WTC11 (cell line): ENCODE measurements around the gene ETV1. TPM values are rescaled to one million over a fixed set of nuclear protein-coding genes. Genes with fewer than 3 reads are reported as not detected.

Experiments used
- ATAC-seq: fragments of 200-7000 bp; cut with Tn5 transposase; 2 replicates; pipeline ENCODE4 v1.10.0; 2021; ENCODE audit warnings: mild to moderate bottlenecking, moderate library complexity
- CTCF ChIA-PET: fragments of 300-600 bp; sonication (Branson Sonifier 250); formaldehyde crosslinking; loops from one replicate; lab custom pipeline; 2021; ENCODE audit warnings: antibody characterized with exemption; lab: Charles Lee
- POLR2A ChIA-PET: fragments of 350-600 bp; sonication (Branson Sonifier 250); formaldehyde crosslinking; loops from one replicate; lab custom pipeline; 2021; ENCODE audit warnings: antibody characterized with exemption; lab: Charles Lee
- DNase-seq: peaks from one replicate; pipeline ENCODE4 v3.0.0; 2021; ENCODE audit warnings: low spot score
- H3K27ac Mint-ChIP-seq: 2 replicates; pipeline ENCODE4 v1.8.0; 2021; ENCODE audit warnings: mixed read lengths
- H3K27me3 Mint-ChIP-seq: 2 replicates; pipeline ENCODE4 v1.8.0; 2021; ENCODE audit warnings: low read depth, mild to moderate bottlenecking, moderate library complexity, mixed read lengths
- H3K36me3 Mint-ChIP-seq: 2 replicates; pipeline ENCODE4 v1.8.0; 2021; ENCODE audit warnings: mixed read lengths
- H3K4me1 Mint-ChIP-seq: 2 replicates; pipeline ENCODE4 v1.8.0; 2022; ENCODE audit warnings: mixed read lengths
- H3K4me3 Mint-ChIP-seq: 2 replicates; pipeline ENCODE4 v1.8.0; 2021; ENCODE audit warnings: mild to moderate bottlenecking, moderate library complexity, mixed read lengths
- H3K9me3 Mint-ChIP-seq: 2 replicates; pipeline ENCODE4 v1.8.0; 2021; ENCODE audit warnings: mixed read lengths
- ATF1 ChIP-seq: sonication (generic); formaldehyde crosslinking; IDR thresholded peaks from 2 replicates; pipeline ENCODE4 v1.8.1; 2023; ENCODE audit warnings: mild to moderate bottlenecking, moderate library complexity, missing genetic modification reagents
- CREM ChIP-seq: sonication (generic); formaldehyde crosslinking; IDR thresholded peaks from 2 replicates; pipeline ENCODE4 v1.8.1; 2022; ENCODE audit warnings: mild to moderate bottlenecking, missing genetic modification reagents, moderate library complexity
- E2F4 ChIP-seq: sonication (generic); formaldehyde crosslinking; IDR thresholded peaks from 2 replicates; pipeline ENCODE4 v1.8.1; 2022; ENCODE audit warnings: low read depth, mild to moderate bottlenecking, moderate library complexity, missing genetic modification reagents, borderline replicate concordance
- ELF4 ChIP-seq: sonication (generic); formaldehyde crosslinking; IDR thresholded peaks from 2 replicates; pipeline ENCODE4 v1.8.1; 2022; ENCODE audit warnings: low read depth, mild to moderate bottlenecking, moderate library complexity, missing genetic modification reagents
- FOXJ3 ChIP-seq: sonication (generic); formaldehyde crosslinking; IDR thresholded peaks from 2 replicates; pipeline ENCODE4 v1.9.0; 2021; ENCODE audit warnings: missing genetic modification reagents, mild to moderate bottlenecking, borderline replicate concordance
- GABPB1 ChIP-seq: sonication (generic); formaldehyde crosslinking; IDR thresholded peaks from 2 replicates; pipeline ENCODE4 v1.8.1; 2023; ENCODE audit warnings: mild to moderate bottlenecking, missing genetic modification reagents
- HMGXB4 ChIP-seq: sonication (generic); formaldehyde crosslinking; IDR thresholded peaks from 2 replicates; pipeline ENCODE4 v1.8.1; 2023; ENCODE audit warnings: mild to moderate bottlenecking, moderate library complexity, missing genetic modification reagents
- IRF1 ChIP-seq: sonication (generic); formaldehyde crosslinking; IDR thresholded peaks from 2 replicates; pipeline ENCODE4 v1.8.0; 2023; ENCODE audit warnings: missing genetic modification reagents
- JAZF1 ChIP-seq: fragments of 250-450 bp; sonication (Bioruptor Pico); IDR thresholded peaks from 2 replicates; pipeline ENCODE4 v1.9.0; 2021; ENCODE audit warnings: moderate library complexity, mild to moderate bottlenecking, inconsistent platforms
- KAT7 ChIP-seq: sonication (generic); formaldehyde crosslinking; IDR thresholded peaks from 2 replicates; pipeline ENCODE4 v1.8.1; 2023; ENCODE audit warnings: missing genetic modification reagents, mild to moderate bottlenecking, borderline replicate concordance
- NR3C1 ChIP-seq: sonication (generic); formaldehyde crosslinking; conservative IDR thresholded peaks from 2 replicates; pipeline ENCODE4 v1.8.1; 2023; ENCODE audit warnings: low read depth, mild to moderate bottlenecking, missing genetic modification reagents
- PRRX2 ChIP-seq: fragments of 250-450 bp; sonication (Bioruptor Pico); IDR thresholded peaks from 2 replicates; pipeline ENCODE4 v1.8.0; 2021; ENCODE audit warnings: mild to moderate bottlenecking
- RELA ChIP-seq: sonication (generic); formaldehyde crosslinking; IDR thresholded peaks from 2 replicates; pipeline ENCODE4 v1.8.1; 2022; ENCODE audit warnings: missing genetic modification reagents, mild to moderate bottlenecking, borderline replicate concordance
- TEAD1 ChIP-seq: sonication (generic); formaldehyde crosslinking; IDR thresholded peaks from 2 replicates; pipeline ENCODE4 v1.8.0; 2022; ENCODE audit warnings: mild to moderate bottlenecking, missing genetic modification reagents
- total RNA-seq: library from RNA; stranded (reverse); gene quantifications from 3 replicates; pipeline ENCODE4 v1.2.3, GENCODE V29; 2021
- TF ChIP-seq, protein P1 (sequence below): sonication (generic); formaldehyde crosslinking; IDR thresholded peaks from 2 replicates; pipeline ENCODE4 v1.8.1; 2022; ENCODE audit warnings: missing genetic modification reagents, borderline replicate concordance
- TF ChIP-seq, protein P2 (sequence below): fragments of 250-450 bp; sonication (Bioruptor Pico); IDR thresholded peaks from 2 replicates; pipeline ENCODE4 v2.1.2; 2022; ENCODE audit warnings: mild to moderate bottlenecking, moderate library complexity
- TF ChIP-seq, protein P3 (sequence below): sonication (generic); formaldehyde crosslinking; IDR thresholded peaks from 2 replicates; pipeline ENCODE4 v1.8.0; 2023; ENCODE audit warnings: missing genetic modification reagents, mild to moderate bottlenecking, borderline replicate concordance

Gene ETV1
- total RNA-seq, 1 experiment from 2014 or later, result 76.6 TPM

GRCh38 chr7:13965077-13965476, 24.4 kb downstream of the ETV1 start:
- CTCF ChIA-PET, result interaction anchor here (1.3 kb wide), 1 partner anchor 726 kb away, joined by 4 read pairs; no protein-coding TSS in a partner anchor
- POLR2A ChIA-PET, result interaction anchor here (0.6 kb wide), 1 partner anchor 21 kb away, joined by 3 read pairs; no protein-coding TSS in a partner anchor

More at GRCh38 chr7:13965077-13965476, 24.4 kb downstream of the ETV1 start:
- H3K27ac Mint-ChIP-seq, result no peak overlapping the region
- ATAC-seq (no peak), DNase-seq (no peak)
- no peaks in the 10 kb centered on the region for H3K9me3 Mint-ChIP-seq
- no peak overlapping the region for H3K4me3 Mint-ChIP-seq
- H3K36me3 Mint-ChIP-seq, result no peaks in the 10 kb centered on the region
- no peak for TF ChIP-seq FOXJ3
- TF ChIP-seq, protein P1, sequence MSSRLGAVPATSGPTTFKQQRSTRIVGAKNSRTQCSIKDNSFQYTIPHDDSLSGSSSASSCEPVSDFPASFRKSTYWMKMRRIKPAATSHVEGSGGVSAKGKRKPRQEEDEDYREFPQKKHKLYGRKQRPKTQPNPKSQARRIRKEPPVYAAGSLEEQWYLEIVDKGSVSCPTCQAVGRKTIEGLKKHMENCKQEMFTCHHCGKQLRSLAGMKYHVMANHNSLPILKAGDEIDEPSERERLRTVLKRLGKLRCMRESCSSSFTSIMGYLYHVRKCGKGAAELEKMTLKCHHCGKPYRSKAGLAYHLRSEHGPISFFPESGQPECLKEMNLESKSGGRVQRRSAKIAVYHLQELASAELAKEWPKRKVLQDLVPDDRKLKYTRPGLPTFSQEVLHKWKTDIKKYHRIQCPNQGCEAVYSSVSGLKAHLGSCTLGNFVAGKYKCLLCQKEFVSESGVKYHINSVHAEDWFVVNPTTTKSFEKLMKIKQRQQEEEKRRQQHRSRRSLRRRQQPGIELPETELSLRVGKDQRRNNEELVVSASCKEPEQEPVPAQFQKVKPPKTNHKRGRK, result no peak
- no peak for TF ChIP-seq ELF4 (CRISPR knock-in tag)
- no peak for TF ChIP-seq IRF1 (CRISPR knock-in tag)
- TF ChIP-seq PRRX2 (CRISPR knock-in tag), result no peak
- no peak for TF ChIP-seq E2F4
- TF ChIP-seq, protein P2, sequence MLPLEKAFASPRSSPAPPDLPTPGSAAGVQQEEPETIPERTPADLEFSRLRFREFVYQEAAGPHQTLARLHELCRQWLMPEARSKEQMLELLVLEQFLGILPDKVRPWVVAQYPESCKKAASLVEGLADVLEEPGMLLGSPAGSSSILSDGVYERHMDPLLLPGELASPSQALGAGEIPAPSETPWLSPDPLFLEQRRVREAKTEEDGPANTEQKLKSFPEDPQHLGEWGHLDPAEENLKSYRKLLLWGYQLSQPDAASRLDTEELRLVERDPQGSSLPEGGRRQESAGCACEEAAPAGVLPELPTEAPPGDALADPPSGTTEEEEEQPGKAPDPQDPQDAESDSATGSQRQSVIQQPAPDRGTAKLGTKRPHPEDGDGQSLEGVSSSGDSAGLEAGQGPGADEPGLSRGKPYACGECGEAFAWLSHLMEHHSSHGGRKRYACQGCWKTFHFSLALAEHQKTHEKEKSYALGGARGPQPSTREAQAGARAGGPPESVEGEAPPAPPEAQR (CRISPR knock-in tag), result no peak
- no peak for TF ChIP-seq CREM (CRISPR knock-in tag)
- no peak for TF ChIP-seq TEAD1
- TF ChIP-seq, protein P3, sequence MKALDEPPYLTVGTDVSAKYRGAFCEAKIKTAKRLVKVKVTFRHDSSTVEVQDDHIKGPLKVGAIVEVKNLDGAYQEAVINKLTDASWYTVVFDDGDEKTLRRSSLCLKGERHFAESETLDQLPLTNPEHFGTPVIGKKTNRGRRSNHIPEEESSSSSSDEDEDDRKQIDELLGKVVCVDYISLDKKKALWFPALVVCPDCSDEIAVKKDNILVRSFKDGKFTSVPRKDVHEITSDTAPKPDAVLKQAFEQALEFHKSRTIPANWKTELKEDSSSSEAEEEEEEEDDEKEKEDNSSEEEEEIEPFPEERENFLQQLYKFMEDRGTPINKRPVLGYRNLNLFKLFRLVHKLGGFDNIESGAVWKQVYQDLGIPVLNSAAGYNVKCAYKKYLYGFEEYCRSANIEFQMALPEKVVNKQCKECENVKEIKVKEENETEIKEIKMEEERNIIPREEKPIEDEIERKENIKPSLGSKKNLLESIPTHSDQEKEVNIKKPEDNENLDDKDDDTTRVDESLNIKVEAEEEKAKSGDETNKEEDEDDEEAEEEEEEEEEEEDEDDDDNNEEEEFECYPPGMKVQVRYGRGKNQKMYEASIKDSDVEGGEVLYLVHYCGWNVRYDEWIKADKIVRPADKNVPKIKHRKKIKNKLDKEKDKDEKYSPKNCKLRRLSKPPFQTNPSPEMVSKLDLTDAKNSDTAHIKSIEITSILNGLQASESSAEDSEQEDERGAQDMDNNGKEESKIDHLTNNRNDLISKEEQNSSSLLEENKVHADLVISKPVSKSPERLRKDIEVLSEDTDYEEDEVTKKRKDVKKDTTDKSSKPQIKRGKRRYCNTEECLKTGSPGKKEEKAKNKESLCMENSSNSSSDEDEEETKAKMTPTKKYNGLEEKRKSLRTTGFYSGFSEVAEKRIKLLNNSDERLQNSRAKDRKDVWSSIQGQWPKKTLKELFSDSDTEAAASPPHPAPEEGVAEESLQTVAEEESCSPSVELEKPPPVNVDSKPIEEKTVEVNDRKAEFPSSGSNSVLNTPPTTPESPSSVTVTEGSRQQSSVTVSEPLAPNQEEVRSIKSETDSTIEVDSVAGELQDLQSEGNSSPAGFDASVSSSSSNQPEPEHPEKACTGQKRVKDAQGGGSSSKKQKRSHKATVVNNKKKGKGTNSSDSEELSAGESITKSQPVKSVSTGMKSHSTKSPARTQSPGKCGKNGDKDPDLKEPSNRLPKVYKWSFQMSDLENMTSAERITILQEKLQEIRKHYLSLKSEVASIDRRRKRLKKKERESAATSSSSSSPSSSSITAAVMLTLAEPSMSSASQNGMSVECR (CRISPR knock-in tag), result no peak
- TF ChIP-seq ATF1 (CRISPR knock-in tag), result no peak
- TF ChIP-seq GABPB1 (CRISPR knock-in tag), result no peak
- no peak for TF ChIP-seq NR3C1 (CRISPR knock-in tag)
- TF ChIP-seq JAZF1 (CRISPR knock-in tag), result no peak
- no peak for TF ChIP-seq RELA (CRISPR knock-in tag)
- no peak for TF ChIP-seq HMGXB4 (CRISPR knock-in tag)
- TF ChIP-seq KAT7 (CRISPR knock-in tag), result no peak
- TF ChIP-seq, all 79 proteins: peak for 0
- H3K4me1 Mint-ChIP-seq, result peaks cover 18% of the 10 kb centered on the region
- H3K27me3 Mint-ChIP-seq, result no peaks in the 10 kb centered on the region
